HG03280 (cell line): ENCODE data around the gene STAT3.
"Not testable (repeated sequence)": the region's sequence is repeated elsewhere in the genome, so short reads cannot be mapped to it uniquely, and the experiment has no call there.

ENCODE experiments used
- ATAC-seq: cut with Tn5 transposase; IDR thresholded peaks from one replicate; pipeline ENCODE4 v1.9.1; 2021; ENCODE audit warnings: mild to moderate bottlenecking, moderate library complexity; ENCODE audit not compliant: unreplicated experiment

STAT3 gene

GRCh38 chr17:42317967-42318366 is 70.3 kb downstream of the STAT3 start:
- not testable (repeated sequence) for ATAC-seq

- no peak for ATAC-seq
These were observed 70.9 kb downstream of the STAT3 start for GRCh38 chr17:42317266-42317845.

GRCh38 chr17:42316755-42317154 is 71.5 kb downstream of the STAT3 start:
- ATAC-seq = no peak

- no peak for ATAC-seq
These were observed 72.7 kb downstream of the STAT3 start for GRCh38 chr17:42315402-42316156.

- no peak for ATAC-seq
These were observed 74.3 kb downstream of the STAT3 start for GRCh38 chr17:42313773-42314566.

- no peak for ATAC-seq
These were observed 74.9 kb downstream of the STAT3 start for GRCh38 chr17:42313389-42313772.

- ATAC-seq = no peak
These were observed 75.7 kb downstream of the STAT3 start for GRCh38 chr17:42312285-42313130.

- no peak for ATAC-seq
These were observed 76.3 kb downstream of the STAT3 start for GRCh38 chr17:42312035-42312284.

- no peak for ATAC-seq
These were observed 76.8 kb downstream of the STAT3 start for GRCh38 chr17:42311240-42312034.

GRCh38 chr17:42310787-42311215 is 77.4 kb downstream of the STAT3 start:
- ATAC-seq = no peak

- no peak for ATAC-seq
These were observed 78.1 kb downstream of the STAT3 start for GRCh38 chr17:42309986-42310786.

GRCh38 chr17:42309142-42309541 is 79.1 kb downstream of the STAT3 start:
- ATAC-seq = no peak

- ATAC-seq = no peak
These were observed 79.8 kb downstream of the STAT3 start for GRCh38 chr17:42308446-42308845.

GRCh38 chr17:42307362-42307927 is 80.8 kb downstream of the STAT3 start:
- ATAC-seq = no peak

GRCh38 chr17:42306385-42306667 is 81.9 kb downstream of the STAT3 start:
- no peak for ATAC-seq

GRCh38 chr17:42305543-42306384 is 82.5 kb downstream of the STAT3 start:
- no peak for ATAC-seq

GRCh38 chr17:42305031-42305330 is 83.3 kb downstream of the STAT3 start:
- ATAC-seq = not testable (repeated sequence)

- ATAC-seq = no peak
These were observed 83.8 kb downstream of the STAT3 start for GRCh38 chr17:42304187-42305030.
